ENCODE data around the gene SYNGAP1. TPM values are rescaled to one million over a fixed set of nuclear protein-coding genes. Genes with fewer than 3 reads are reported as not detected.
A peak's percentile ranks its signal among the peaks of the same experiment; 100 is the strongest.

The SYNGAP1 gene
- total and polyA plus RNA-seq, 2 of the 8 experiments (the other 6 are each of a cell fraction or from before 2014, with no cell fraction given) = 31.0 to 101 TPM

- no peak overlapping the region for H2BK20ac ChIP-seq (ENCODE audit: low read length)
- POLR2A ChIA-PET (ENCODE audit: partially characterized antibody) = interaction anchor here (0.8 to 17.2 kb wide), 3 partner anchors 16 to 40 kb away, joined by 4 to 381 read pairs (median 5); no protein-coding TSS in a partner anchor
- TF ChIP-seq SAP30 (IDR thresholded peaks at IDR 0.05; ENCODE audit: insufficient read depth, insufficient replicate concordance, low read length) (no peak), POLR2AphosphoS5 (IDR thresholded peaks at IDR 0.05; ENCODE audit: low read depth, low read length) (peak; percentile 40; the same call in 1 of the 2 replicates), TEAD4 (IDR thresholded peaks at IDR 0.05; ENCODE audit: low read depth, low read length) (no peak), RFX5 (IDR thresholded peaks at IDR 0.05; ENCODE audit: borderline replicate concordance, low read depth, low read length) (no peak), JUND (IDR thresholded peaks at IDR 0.05; ENCODE audit: low read length) (no peak)
- TF ChIP-seq, protein P1, sequence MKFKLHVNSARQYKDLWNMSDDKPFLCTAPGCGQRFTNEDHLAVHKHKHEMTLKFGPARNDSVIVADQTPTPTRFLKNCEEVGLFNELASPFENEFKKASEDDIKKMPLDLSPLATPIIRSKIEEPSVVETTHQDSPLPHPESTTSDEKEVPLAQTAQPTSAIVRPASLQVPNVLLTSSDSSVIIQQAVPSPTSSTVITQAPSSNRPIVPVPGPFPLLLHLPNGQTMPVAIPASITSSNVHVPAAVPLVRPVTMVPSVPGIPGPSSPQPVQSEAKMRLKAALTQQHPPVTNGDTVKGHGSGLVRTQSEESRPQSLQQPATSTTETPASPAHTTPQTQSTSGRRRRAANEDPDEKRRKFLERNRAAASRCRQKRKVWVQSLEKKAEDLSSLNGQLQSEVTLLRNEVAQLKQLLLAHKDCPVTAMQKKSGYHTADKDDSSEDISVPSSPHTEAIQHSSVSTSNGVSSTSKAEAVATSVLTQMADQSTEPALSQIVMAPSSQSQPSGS (IDR thresholded peaks at IDR 0.05; ENCODE audit: low read length) = no peak
Observed at GRCh38 chr6:33451606-33452005, 31.7 kb downstream of the SYNGAP1 start.

More at GRCh38 chr6:33451606-33452005, 31.7 kb downstream of the SYNGAP1 start:
- peaks cover 0 to 5% (median 4%) of the 10 kb centered on the region in 4 experiments; a peak in 6 of 7 replicates for H3K4me1 ChIP-seq (replicated peaks in 1 of 4; ENCODE audit: control insufficient read depth in 3 of 4, insufficient read depth in 4 of 4, low read length in 3 of 4)
- no peak overlapping the region for H2AK5ac ChIP-seq (ENCODE audit: low read depth, low read length)
- CTCF ChIA-PET (ENCODE audit: partially characterized antibody) = interaction anchor here (3.5 kb wide), 1 partner anchor 11 kb away, joined by 16 read pairs; no protein-coding TSS in a partner anchor
- H4K5ac ChIP-seq (ENCODE audit: insufficient read length, low read depth, low read length) = no peak overlapping the region
- no peak overlapping the region for H3K4ac ChIP-seq (replicated peaks; ENCODE audit: insufficient read length, low read depth, low read length)
- peaks cover 9% of the 10 kb centered on the region for H3K23me2 ChIP-seq (ENCODE audit: low read depth, low read length)
- no peak overlapping the region for H3K23ac ChIP-seq (ENCODE audit: insufficient read length)
- no peak overlapping the region for H2BK12ac ChIP-seq (ENCODE audit: low read depth, low read length)
- H3K4me2 ChIP-seq (ENCODE audit: insufficient read depth in 1 of 2, low read depth in 2 of 2, low read length in 2 of 2) = no peak overlapping the region
- peak overlapping the region; percentile 47; the same call in 1 of the 2 replicates for H4K8ac ChIP-seq (ENCODE audit: extremely low read depth, insufficient read depth, low read length)
- H3K56ac ChIP-seq (replicated peaks; ENCODE audit: insufficient read length, low read depth, low read length) = no peak overlapping the region
- no peak overlapping the region for H2BK15ac ChIP-seq (ENCODE audit: low read length)
- WGBS, 2 experiments (ENCODE audit: extremely low coverage in 1 of 2, insufficient coverage in 1 of 2, insufficient read length in 1 of 2, insufficient replicate concordance in 2 of 2, low coverage in 1 of 2, low lambda C conversion rate in 2 of 2, missing lambda C conversion rate in 1 of 2) = 97% methylated on average over 8 of the region's 15 CpGs; no CpG with 5 or more reads in 1 of the 2 experiments
- no peaks in the 10 kb centered on the region for H3K27me3 ChIP-seq (replicated peaks in 1 of 4; ENCODE audit: control insufficient read depth in 3 of 4, extremely low read depth in 1 of 4, insufficient read depth in 3 of 4, low read length in 3 of 4)
- peaks cover 0 to 13% of the 10 kb centered on the region in 2 experiments; a peak in 2 of 4 replicates for H3K79me2 ChIP-seq (ENCODE audit: control insufficient read depth in 1 of 2, insufficient read depth in 2 of 2, low read length in 2 of 2)
- no peak overlapping the region for H4K91ac ChIP-seq (replicated peaks; ENCODE audit: insufficient read length, low read length)
- peaks cover 34 to 61% (median 42%) of the 10 kb centered on the region in 4 experiments for H3K36me3 ChIP-seq (ENCODE audit: control insufficient read depth in 2 of 4, insufficient read depth in 4 of 4, low read length in 3 of 4)
- H2BK120ac ChIP-seq (replicated peaks; ENCODE audit: low read depth, low read length) = no peak overlapping the region
- H3K4me3 ChIP-seq (ENCODE audit: extremely low read depth in 1 of 4, insufficient read depth in 2 of 4, low read depth in 3 of 4, low read length in 4 of 4) = no peak overlapping the region
- H3K27ac ChIP-seq (ENCODE audit: low read depth, low read length) = no peak overlapping the region
- no peak for DNase-seq (ENCODE audit: low read depth in 1 of 2, low spot score in 2 of 2)
- no peak overlapping the region for H3K18ac ChIP-seq (ENCODE audit: extremely low read depth, low read length)
- no peak overlapping the region for H3K14ac ChIP-seq (ENCODE audit: insufficient read length)
- no peak overlapping the region for H2AFZ ChIP-seq (ENCODE audit: low read length)
- peaks cover 5% of the 10 kb centered on the region for H3K79me1 ChIP-seq (ENCODE audit: low read depth, low read length)
- H3K9ac ChIP-seq (replicated peaks in 1 of 4; ENCODE audit: extremely low read depth in 1 of 4, low read depth in 3 of 4, low read length in 3 of 4) = no peak overlapping the region
- no peaks in the 10 kb centered on the region for H3K9me3 ChIP-seq (ENCODE audit: insufficient read depth in 2 of 2, low read depth in 1 of 2, low read length in 1 of 2)
- no peak for FAIRE-seq
- H4K20me1 ChIP-seq (replicated peaks in 1 of 2; ENCODE audit: control insufficient read depth in 1 of 2, insufficient read depth in 2 of 2, low read length in 2 of 2) = peaks cover 8 to 10% of the 10 kb centered on the region in 2 experiments
- no peak overlapping the region for H2BK5ac ChIP-seq (ENCODE audit: low read depth, low read length)
